22Rv1 (cell line): ENCODE measurements around the gene LRRC49.

Source experiments
- CTCF ChIP-seq: fragments of 450-650 bp; IDR thresholded peaks from 2 replicates; pipeline ENCODE4 v1.5.1; 2017; ENCODE audit warnings: mild to moderate bottlenecking
- ZFX ChIP-seq: fragments of 450-650 bp; IDR thresholded peaks from 2 replicates; pipeline ENCODE4 v1.6.1; 2017; ENCODE audit warnings: antibody characterized with exemption, borderline replicate concordance

- TF ChIP-seq CTCF = no peak
- TF ChIP-seq ZFX = no peak
Measured at GRCh38 chr15:71013446-71013845, 120.8 kb downstream of the LRRC49 start.
